A673 (cell line): ENCODE measurements around the gene ALKBH8. TPM values are rescaled to one million over a fixed set of nuclear protein-coding genes. Genes with fewer than 3 reads are reported as not detected.

ENCODE experiments used
- BruUV-seq: library from RNA; stranded (reverse); fragments of 400-500 nt; replicated peaks from 2 replicates; lab custom pipeline; 2021; lab: Mats Ljungman, UMichigan
- CTCF ChIA-PET: fragments of 300-600 bp; sonication (Branson Sonifier 250); formaldehyde crosslinking; loops from one replicate; lab custom pipeline; 2022; ENCODE audit warnings: antibody characterized with exemption; lab: Charles Lee
- POLR2A ChIA-PET: fragments of 300-600 bp; sonication (Branson Sonifier 250); formaldehyde crosslinking; loops from one replicate; lab custom pipeline; 2022; ENCODE audit warnings: antibody characterized with exemption; ENCODE audit not compliant: low non-redundant PET; lab: Charles Lee
- DNase-seq: peaks from one replicate; pipeline ENCODE4 v3.0.0-alpha.2; 2015; ENCODE audit warnings: low spot score
- H3K27ac ChIP-seq: fragments of 200-600 bp; sonication (generic); 2 replicates; pipeline ENCODE4 v1.5.1; 2016; ENCODE audit warnings: mixed run types, low read depth, mild to moderate bottlenecking, mixed read lengths, antibody characterized with exemption, low read length; ENCODE audit not compliant: poor library complexity, severe bottlenecking
- H3K27me3 ChIP-seq: fragments of 200-600 bp; sonication (generic); replicated peaks from 2 replicates; pipeline ENCODE4 v1.6.1; 2017; ENCODE audit warnings: mixed run types, low read depth, mild to moderate bottlenecking, mixed read lengths, antibody characterized with exemption, low read length; ENCODE audit not compliant: insufficient read depth, poor library complexity
- H3K36me3 ChIP-seq: fragments of 200-600 bp; sonication (generic); 2 replicates; pipeline ENCODE4 v1.6.1; 2016; ENCODE audit warnings: mixed run types, mild to moderate bottlenecking, mixed read lengths, antibody characterized with exemption, low read length; ENCODE audit not compliant: insufficient read depth, poor library complexity, severe bottlenecking
- H3K4me1 ChIP-seq: fragments of 200-600 bp; sonication (generic); 2 replicates; pipeline ENCODE4 v1.6.1; 2017; ENCODE audit warnings: mixed run types, mild to moderate bottlenecking, mixed read lengths, antibody characterized with exemption, low read length; ENCODE audit not compliant: insufficient read depth, poor library complexity, severe bottlenecking
- H3K4me3 ChIP-seq: fragments of 200-600 bp; sonication (generic); 2 replicates; pipeline ENCODE4 v1.5.1; 2016; ENCODE audit warnings: low read depth, mixed run types, mild to moderate bottlenecking, mixed read lengths, low read length; ENCODE audit not compliant: poor library complexity, severe bottlenecking
- H3K9me3 ChIP-seq: fragments of 200-600 bp; sonication (generic); 2 replicates; pipeline ENCODE4 v1.6.1; 2016; ENCODE audit warnings: mixed run types, low read depth, mild to moderate bottlenecking, mixed read lengths, antibody characterized with exemption, low read length; ENCODE audit not compliant: poor library complexity, severe bottlenecking
- EZH2 ChIP-seq: fragments of 200-600 bp; sonication (generic); IDR thresholded peaks from 2 replicates; pipeline ENCODE4 v1.6.1; 2017; ENCODE audit warnings: borderline replicate concordance, low read depth, mild to moderate bottlenecking, mixed read lengths, antibody characterized with exemption, low read length; ENCODE audit not compliant: poor library complexity, severe bottlenecking
- intact Hi-C: fragments of 100-400 bp; cut with micrococcal nuclease; formaldehyde crosslinking; loops from one replicate; pipeline ENCODE4 v1.10.0; 2022; ENCODE audit not compliant: unreplicated experiment
- total RNA-seq: library from RNA; stranded (reverse); gene quantifications from 2 replicates; pipeline ENCODE4 v1.2.3, GENCODE V29; 2021
- TF ChIP-seq, protein P1 (sequence below): fragments of 300-800, 200-600 bp; sonication (generic); conservative IDR thresholded peaks from 2 replicates; pipeline ENCODE4 v1.5.1; 2017; ENCODE audit warnings: low read depth, mild to moderate bottlenecking, antibody characterized with exemption, low read length, moderate library complexity, mixed read lengths

ALKBH8 gene
- total RNA-seq, 1 experiment from 2014 or later = 17.0 TPM

DNA sequence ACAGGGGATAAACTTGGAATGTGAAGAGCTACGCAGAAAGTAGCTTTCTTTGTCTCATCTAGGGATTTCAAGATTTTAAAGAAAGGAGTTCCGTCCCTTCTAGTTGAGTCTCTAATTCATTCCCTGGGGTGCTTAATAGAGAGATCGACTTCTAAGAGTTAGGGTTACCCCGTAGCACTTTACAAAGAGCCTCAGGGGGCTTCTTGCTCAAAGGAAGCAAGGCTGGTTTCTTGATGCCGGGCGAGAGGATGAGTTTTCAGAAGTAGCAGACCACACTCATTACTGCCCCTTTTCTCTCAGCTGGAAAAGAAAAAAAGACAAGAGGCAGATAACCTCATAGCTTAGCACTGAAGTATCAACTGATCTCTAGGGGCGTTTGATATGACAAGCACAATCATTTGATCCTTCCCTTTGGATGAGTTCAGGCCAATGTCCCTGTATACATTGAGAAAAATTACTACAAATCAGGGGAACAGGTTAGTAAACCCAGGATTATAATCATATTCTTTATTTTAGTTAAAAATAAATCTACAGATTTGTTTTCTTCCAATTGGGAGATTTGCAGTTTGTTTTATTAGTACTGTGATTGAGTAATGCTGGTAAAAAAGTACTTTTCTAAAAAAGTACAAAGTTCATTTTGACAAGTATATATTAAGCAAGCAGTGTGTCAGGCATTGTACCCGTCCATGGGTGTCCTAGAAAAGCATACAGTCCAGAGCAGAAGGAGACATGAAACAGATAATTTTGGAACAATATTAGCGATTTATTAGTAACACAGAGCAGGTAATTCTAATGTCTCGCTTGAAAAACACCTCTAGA, 44.1 kb upstream of the ALKBH8 start:
- intact Hi-C loops = no loop called here
- no TSS peak for BruUV-seq
- Histone ChIP-seq H3K27me3 (peaks cover 8% of the 10 kb centered on the region), H3K36me3 (no peaks in the 10 kb centered on the region), H3K27ac (no peak overlapping the region), H3K4me1 (peaks cover 10% of the 10 kb centered on the region), H3K9me3 (no peaks in the 10 kb centered on the region), H3K4me3 (no peak overlapping the region)
- CTCF ChIA-PET = no interaction called here
- POLR2A ChIA-PET = no interaction called here
- TF ChIP-seq EZH2 = no peak
- TF ChIP-seq, protein P1, sequence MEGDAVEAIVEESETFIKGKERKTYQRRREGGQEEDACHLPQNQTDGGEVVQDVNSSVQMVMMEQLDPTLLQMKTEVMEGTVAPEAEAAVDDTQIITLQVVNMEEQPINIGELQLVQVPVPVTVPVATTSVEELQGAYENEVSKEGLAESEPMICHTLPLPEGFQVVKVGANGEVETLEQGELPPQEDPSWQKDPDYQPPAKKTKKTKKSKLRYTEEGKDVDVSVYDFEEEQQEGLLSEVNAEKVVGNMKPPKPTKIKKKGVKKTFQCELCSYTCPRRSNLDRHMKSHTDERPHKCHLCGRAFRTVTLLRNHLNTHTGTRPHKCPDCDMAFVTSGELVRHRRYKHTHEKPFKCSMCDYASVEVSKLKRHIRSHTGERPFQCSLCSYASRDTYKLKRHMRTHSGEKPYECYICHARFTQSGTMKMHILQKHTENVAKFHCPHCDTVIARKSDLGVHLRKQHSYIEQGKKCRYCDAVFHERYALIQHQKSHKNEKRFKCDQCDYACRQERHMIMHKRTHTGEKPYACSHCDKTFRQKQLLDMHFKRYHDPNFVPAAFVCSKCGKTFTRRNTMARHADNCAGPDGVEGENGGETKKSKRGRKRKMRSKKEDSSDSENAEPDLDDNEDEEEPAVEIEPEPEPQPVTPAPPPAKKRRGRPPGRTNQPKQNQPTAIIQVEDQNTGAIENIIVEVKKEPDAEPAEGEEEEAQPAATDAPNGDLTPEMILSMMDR = no peak
- DNase-seq = no peak

- CTCF ChIA-PET = no interaction called here
- H3K9me3 ChIP-seq = no peaks in the 10 kb centered on the region
- H3K4me3 ChIP-seq = no peak overlapping the region
- TF ChIP-seq, protein P1 = no peak
- TF ChIP-seq EZH2 = no peak
- POLR2A ChIA-PET = no interaction called here
- no TSS peak for BruUV-seq
- H3K36me3 ChIP-seq = no peaks in the 10 kb centered on the region
- intact Hi-C loops = no loop called here
- H3K27ac ChIP-seq = no peak overlapping the region
- H3K27me3 ChIP-seq = peaks cover 8% of the 10 kb centered on the region
- H3K4me1 ChIP-seq = peaks cover 10% of the 10 kb centered on the region
- no peak for DNase-seq
Observed at GRCh38 chr11:107608809-107609208, 43.3 kb upstream of the ALKBH8 start.

DNA sequence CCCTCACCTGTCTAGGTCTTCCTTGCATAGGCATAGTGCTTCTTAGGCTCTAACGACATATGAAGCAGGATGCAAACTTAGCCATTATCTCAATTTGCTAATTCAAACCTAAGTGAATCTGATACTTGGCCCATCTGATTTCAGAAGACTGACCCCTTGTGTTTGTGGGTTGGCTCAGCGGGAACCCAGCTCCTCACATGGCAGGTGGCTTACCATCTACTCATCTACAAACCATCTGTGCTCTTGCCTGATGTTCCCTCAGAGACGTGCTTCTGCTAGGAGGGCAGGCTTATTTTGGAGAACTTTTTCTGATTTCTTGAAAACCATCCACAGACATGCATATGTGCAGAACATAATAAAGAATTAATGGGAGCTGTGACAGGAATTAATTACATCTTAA, 40.6 kb upstream of the ALKBH8 start:
- no peaks in the 10 kb centered on the region for H3K36me3 ChIP-seq
- peaks cover 11% of the 10 kb centered on the region for H3K27me3 ChIP-seq
- CTCF ChIA-PET = no interaction called here
- H3K9me3 ChIP-seq = no peaks in the 10 kb centered on the region
- no peak overlapping the region for H3K27ac ChIP-seq
- BruUV-seq = no TSS peak
- no peaks in the 10 kb centered on the region for H3K4me1 ChIP-seq
- intact Hi-C loops = no loop called here
- DNase-seq = no peak
- TF ChIP-seq, protein P1 = peak; percentile 45
- TF ChIP-seq EZH2 = no peak
- POLR2A ChIA-PET = no interaction called here
- no peak overlapping the region for H3K4me3 ChIP-seq
